KMS-11 (cell line): Measurements from ENCODE around the gene ZNF800.

Source experiments
- H2AFZ ChIP-seq: fragments of 200-600 bp; sonication (generic); 2 replicates; pipeline ENCODE4 v1.6.1; 2016; ENCODE audit warnings: antibody characterized with exemption, mixed run types, low read depth
- H3K27ac ChIP-seq: fragments of 200-600 bp; sonication (generic); 2 replicates; pipeline ENCODE4 v1.6.1; 2016; ENCODE audit warnings: mild to moderate bottlenecking, mixed run types
- H3K27me3 ChIP-seq: fragments of 200-600 bp; sonication (generic); 2 replicates; pipeline ENCODE4 v1.6.1; 2017; ENCODE audit warnings: mild to moderate bottlenecking, low read depth, mixed run types, moderate library complexity; ENCODE audit not compliant: insufficient read depth
- H3K36me3 ChIP-seq: fragments of 200-600 bp; sonication (generic); 2 replicates; pipeline ENCODE4 v1.6.1; 2017; ENCODE audit warnings: mild to moderate bottlenecking, mixed run types; ENCODE audit not compliant: insufficient read depth
- H3K4me1 ChIP-seq: fragments of 200-600 bp; sonication (generic); 2 replicates; pipeline ENCODE4 v1.6.1; 2016; ENCODE audit warnings: mild to moderate bottlenecking, low read depth, mixed run types; ENCODE audit not compliant: poor library complexity, severe bottlenecking
- H3K4me2 ChIP-seq: fragments of 200-600 bp; sonication (generic); 2 replicates; pipeline ENCODE4 v1.7.0; 2016; ENCODE audit warnings: mild to moderate bottlenecking, mixed run types
- H3K4me3 ChIP-seq: fragments of 200-600 bp; sonication (generic); IDR thresholded peaks from 2 replicates; pipeline ENCODE4 v1.6.1; 2017; ENCODE audit warnings: low read depth, low read length, mixed read lengths; ENCODE audit not compliant: insufficient read depth
- H3K79me2 ChIP-seq: fragments of 200-600 bp; sonication (generic); 2 replicates; pipeline ENCODE4 v1.6.1; 2016; ENCODE audit warnings: low read depth, mixed run types; ENCODE audit not compliant: insufficient read depth
- H3K9ac ChIP-seq: fragments of 200-600 bp; sonication (generic); 2 replicates; pipeline ENCODE4 v1.6.1; 2016; ENCODE audit warnings: mild to moderate bottlenecking, mixed run types
- H4K20me1 ChIP-seq: fragments of 200-600 bp; sonication (generic); 2 replicates; pipeline ENCODE4 v1.6.1; 2016; ENCODE audit warnings: mild to moderate bottlenecking, mixed run types; ENCODE audit not compliant: insufficient read depth
- CTCF ChIP-seq: fragments of 200-600 bp; sonication (generic); conservative IDR thresholded peaks from 2 replicates; pipeline ENCODE4 v1.6.1; 2017; ENCODE audit warnings: low read depth, mild to moderate bottlenecking, antibody characterized with exemption, low read length, moderate library complexity, mixed read lengths

ZNF800 gene

GRCh38 chr7:127337581-127337980 is 54.9 kb downstream of the ZNF800 start:
- H3K4me2 ChIP-seq, result no peak overlapping the region
- no peaks in the 10 kb centered on the region for H4K20me1 ChIP-seq
- no peak overlapping the region for H3K27ac ChIP-seq
- H3K79me2 ChIP-seq, result no peaks in the 10 kb centered on the region
- no peak overlapping the region for H2AFZ ChIP-seq
- no peaks in the 10 kb centered on the region for H3K36me3 ChIP-seq
- TF ChIP-seq CTCF, result no peak
- no peak overlapping the region for H3K9ac ChIP-seq
- no peak overlapping the region for H3K4me3 ChIP-seq
- H3K4me1 ChIP-seq, result no peaks in the 10 kb centered on the region
- H3K27me3 ChIP-seq, result no peaks in the 10 kb centered on the region

- no peaks in the 10 kb centered on the region for H3K36me3 ChIP-seq
- H4K20me1 ChIP-seq, result no peaks in the 10 kb centered on the region
- no peak overlapping the region for H3K9ac ChIP-seq
- H3K27ac ChIP-seq, result no peak overlapping the region
- H3K79me2 ChIP-seq, result no peaks in the 10 kb centered on the region
- H3K4me2 ChIP-seq, result no peak overlapping the region
- no peaks in the 10 kb centered on the region for H3K27me3 ChIP-seq
- H3K4me1 ChIP-seq, result no peaks in the 10 kb centered on the region
- H3K4me3 ChIP-seq, result no peak overlapping the region
- no peak overlapping the region for H2AFZ ChIP-seq
- TF ChIP-seq CTCF, result no peak
These were observed 56.0 kb downstream of the ZNF800 start for GRCh38 chr7:127336458-127336857.

- no peak for TF ChIP-seq CTCF
- Histone ChIP-seq H3K9ac (no peak overlapping the region), H2AFZ (no peak overlapping the region), H3K27me3 (no peaks in the 10 kb centered on the region), H3K36me3 (no peaks in the 10 kb centered on the region), H4K20me1 (no peaks in the 10 kb centered on the region), H3K4me3 (no peak overlapping the region), H3K4me2 (no peak overlapping the region), H3K4me1 (no peaks in the 10 kb centered on the region), H3K27ac (no peak overlapping the region), H3K79me2 (no peaks in the 10 kb centered on the region)
These were observed 59.6 kb downstream of the ZNF800 start for GRCh38 chr7:127332880-127333279.

DNA sequence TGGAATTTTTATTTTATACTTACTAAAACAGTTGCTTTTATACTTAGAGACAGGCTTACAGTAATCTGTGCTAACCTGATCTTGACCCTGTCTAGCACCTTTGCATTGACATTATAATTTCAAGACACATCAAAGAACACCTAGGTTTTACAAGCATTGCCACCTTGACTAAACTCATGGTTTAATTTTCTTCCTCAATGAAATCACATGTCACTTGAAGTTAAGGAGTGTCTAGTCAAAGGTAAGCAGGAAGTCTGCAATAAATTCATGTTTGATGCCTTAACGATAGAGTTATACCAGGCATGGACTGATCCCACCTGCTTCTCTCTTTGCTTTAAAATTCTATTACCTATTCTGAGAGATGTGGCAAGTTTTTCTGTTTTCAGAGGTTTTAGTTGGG is 62.4 kb downstream of the ZNF800 start:
- Histone ChIP-seq H3K36me3 (no peaks in the 10 kb centered on the region), H3K27me3 (no peaks in the 10 kb centered on the region), H3K9ac (no peak overlapping the region), H3K79me2 (no peaks in the 10 kb centered on the region), H3K27ac (no peak overlapping the region), H3K4me1 (no peaks in the 10 kb centered on the region), H2AFZ (no peak overlapping the region), H4K20me1 (no peaks in the 10 kb centered on the region), H3K4me2 (no peak overlapping the region), H3K4me3 (no peak overlapping the region)
- no peak for TF ChIP-seq CTCF
